Activated CD8-positive, alpha-beta memory T cell treated with anti-CD3 and anti-CD28 coated beads, Interleukin-2, amount 50 U/mL, for 24 hours (primary cell): ENCODE data around the gene SMIM3.
"Not testable (repeated sequence)": the region's sequence is repeated elsewhere in the genome, so short reads cannot be mapped to it uniquely, and the experiment has no call there.

Experiments used
- DNase-seq: peaks from one replicate; pipeline ENCODE4 v3.0.0-alpha.2; 2020; ENCODE audit errors: extremely low read depth

SMIM3 gene

GRCh38 chr5:150793423-150793888 is 14.9 kb downstream of the SMIM3 start:
- not testable (repeated sequence) for DNase-seq

- no peak for DNase-seq
These were observed 16.4 kb downstream of the SMIM3 start for GRCh38 chr5:150794927-150795326.

GRCh38 chr5:150797384-150797783 is 18.8 kb downstream of the SMIM3 start:
- DNase-seq = no peak

GRCh38 chr5:150801117-150801927 is 22.8 kb downstream of the SMIM3 start:
- no peak for DNase-seq

GRCh38 chr5:150804388-150804787 is 25.8 kb downstream of the SMIM3 start:
- DNase-seq = no peak

GRCh38 chr5:150809363-150809762 is 30.8 kb downstream of the SMIM3 start:
- no peak for DNase-seq

- no peak for DNase-seq
These were observed 36.5 kb downstream of the SMIM3 start for GRCh38 chr5:150815010-150815409.

- DNase-seq = no peak
These were observed 38.4 kb downstream of the SMIM3 start for GRCh38 chr5:150816946-150817345.

GRCh38 chr5:150829744-150830143 is 51.2 kb downstream of the SMIM3 start:
- no peak for DNase-seq

- not testable (repeated sequence) for DNase-seq
These were observed 53.3 kb downstream of the SMIM3 start for GRCh38 chr5:150831821-150832220.

- no peak for DNase-seq
These were observed 57.5 kb downstream of the SMIM3 start for GRCh38 chr5:150836064-150836463.

- no peak for DNase-seq
These were observed 58.1 kb downstream of the SMIM3 start for GRCh38 chr5:150836703-150837102.

- DNase-seq = not testable (repeated sequence)
These were observed 66.8 kb downstream of the SMIM3 start for GRCh38 chr5:150845185-150845859.

GRCh38 chr5:150846308-150846653 is 67.7 kb downstream of the SMIM3 start, which contains the start of gene IRGM:
TSS of gene IRGM (plus strand) at chr5:150846521. CDS start at chr5:150848124, 1,603 bp downstream.
- not testable (repeated sequence) for DNase-seq
